Dendritic cell treated with granulocyte-macrophage colony-stimulating factor and Interleukin-4, amounts not matched to agents 40 ng/mL and 50 ng/mL, for 4 days (primary cell): ENCODE measurements around the gene C16orf74.

Experiments used
- H3K27ac Mint-ChIP-seq: one replicate; pipeline ENCODE4 v1.8.0; 2022; ENCODE audit warnings: mild to moderate bottlenecking, mixed read lengths
- H3K27me3 Mint-ChIP-seq: one replicate; pipeline ENCODE4 v1.8.0; 2022; ENCODE audit warnings: mild to moderate bottlenecking, mixed read lengths
- H3K36me3 Mint-ChIP-seq: one replicate; pipeline ENCODE4 v1.8.0; 2022; ENCODE audit warnings: low read depth, mixed read lengths
- H3K4me1 Mint-ChIP-seq: one replicate; pipeline ENCODE4 v1.8.0; 2022; ENCODE audit warnings: low read depth, mixed read lengths
- H3K4me3 Mint-ChIP-seq: one replicate; pipeline ENCODE4 v1.8.0; 2022; ENCODE audit warnings: mild to moderate bottlenecking, moderate library complexity, mixed read lengths
- H3K9me3 Mint-ChIP-seq: one replicate; pipeline ENCODE4 v1.8.0; 2022; ENCODE audit warnings: mixed read lengths
- intact Hi-C: fragments of 100-400 bp; cut with micrococcal nuclease; formaldehyde crosslinking; loops from one replicate; pipeline ENCODE4 v1.15.0; 2022

C16orf74 gene

GRCh38 chr16:85667261-85667660 is 83.6 kb downstream of the C16orf74 start:
- no peaks in the 10 kb centered on the region for H3K27me3 Mint-ChIP-seq
- H3K4me3 Mint-ChIP-seq, result no peak overlapping the region
- H3K36me3 Mint-ChIP-seq, result peaks cover 100% of the 10 kb centered on the region
- intact Hi-C loops, result no loop called here
- H3K4me1 Mint-ChIP-seq, result no peaks in the 10 kb centered on the region
- H3K9me3 Mint-ChIP-seq, result no peaks in the 10 kb centered on the region
- H3K27ac Mint-ChIP-seq, result no peak overlapping the region

DNA sequence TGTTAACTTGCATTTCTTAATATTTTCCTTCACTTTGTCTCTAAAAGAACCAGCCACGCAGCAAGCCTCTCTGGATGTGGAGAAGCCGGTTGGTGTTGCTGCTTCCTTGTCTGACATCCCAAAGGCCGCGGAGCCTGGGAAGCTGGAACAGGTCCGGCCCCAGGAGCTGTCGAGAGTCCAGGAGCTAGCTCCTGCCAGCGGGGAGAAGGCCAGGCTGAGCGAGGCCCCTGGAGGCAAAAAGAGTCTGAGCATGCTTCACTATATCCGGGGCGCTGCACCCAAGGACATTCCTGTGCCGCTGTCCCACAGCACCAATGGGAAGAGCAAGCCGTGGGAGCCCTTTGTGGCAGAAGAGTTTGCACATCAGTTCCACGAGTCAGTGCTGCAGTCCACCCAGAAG is 85.0 kb downstream of the C16orf74 start:
- intact Hi-C loops, result no loop called here
- H3K36me3 Mint-ChIP-seq, result peaks cover 100% of the 10 kb centered on the region
- H3K4me1 Mint-ChIP-seq, result no peaks in the 10 kb centered on the region
- no peak overlapping the region for H3K27ac Mint-ChIP-seq
- no peak overlapping the region for H3K4me3 Mint-ChIP-seq
- H3K9me3 Mint-ChIP-seq, result no peaks in the 10 kb centered on the region
- H3K27me3 Mint-ChIP-seq, result no peaks in the 10 kb centered on the region

DNA sequence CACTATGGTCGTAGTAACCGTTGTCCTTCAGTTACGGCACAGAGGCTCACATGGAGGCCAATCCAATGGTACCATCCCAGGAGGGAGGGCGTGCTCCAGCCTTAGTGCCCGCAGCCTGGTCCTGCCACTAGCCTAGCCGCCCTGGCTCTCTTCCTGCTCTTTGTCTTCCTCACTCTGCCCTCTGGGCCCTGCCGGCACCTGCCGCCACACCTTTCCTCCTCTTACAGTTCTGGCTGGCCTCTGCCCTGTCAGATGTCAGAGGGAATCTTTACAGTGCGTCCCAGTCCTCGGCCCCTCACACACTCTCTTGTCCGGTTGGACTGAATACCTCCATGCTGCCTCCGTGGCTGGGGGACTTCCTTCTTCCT is 85.5 kb downstream of the C16orf74 start:
- H3K4me1 Mint-ChIP-seq, result no peaks in the 10 kb centered on the region
- H3K27ac Mint-ChIP-seq, result no peak overlapping the region
- intact Hi-C loops, result no loop called here
- no peaks in the 10 kb centered on the region for H3K27me3 Mint-ChIP-seq
- H3K4me3 Mint-ChIP-seq, result no peak overlapping the region
- H3K9me3 Mint-ChIP-seq, result no peaks in the 10 kb centered on the region
- peaks cover 100% of the 10 kb centered on the region for H3K36me3 Mint-ChIP-seq

DNA sequence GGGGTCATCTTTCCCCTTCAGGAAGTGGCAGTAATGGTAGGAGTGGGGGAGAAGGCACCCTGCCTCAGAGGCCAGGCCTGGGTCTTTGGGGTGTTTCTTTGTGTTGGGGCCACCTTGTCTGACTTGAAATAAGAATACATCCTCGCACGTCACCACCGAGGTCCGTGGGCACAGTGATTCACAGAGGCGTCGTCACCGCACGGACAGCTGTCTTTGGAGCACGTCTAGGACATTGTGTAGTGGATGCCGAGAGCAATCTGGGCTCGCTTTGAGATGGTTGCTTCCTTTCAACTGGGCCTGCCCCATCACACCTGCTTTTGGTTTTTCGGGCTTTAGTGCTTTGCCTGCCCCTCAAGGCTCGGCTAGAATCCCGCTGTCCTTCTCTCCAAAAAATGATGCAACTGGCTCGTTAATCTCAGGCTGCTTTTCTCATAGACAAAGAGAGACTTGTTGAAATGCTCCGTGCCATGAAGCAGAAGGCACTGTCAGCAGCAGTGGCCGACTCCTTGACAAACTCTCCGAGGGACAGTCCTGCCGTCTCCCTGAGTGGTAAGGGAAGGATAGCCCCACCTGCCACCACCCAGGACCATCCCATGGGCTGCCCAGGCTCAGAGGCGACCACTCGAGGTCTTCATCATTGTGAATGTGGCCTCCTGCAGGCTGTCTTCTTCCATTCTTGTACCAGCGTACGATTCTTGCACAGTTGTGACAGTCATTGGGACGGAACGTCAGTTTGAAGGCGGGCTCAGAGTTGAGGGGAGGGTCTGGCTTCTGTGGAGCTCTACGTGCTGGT is 86.1 kb downstream of the C16orf74 start:
- Mint-ChIP-seq H3K4me3 (no peak overlapping the region), H3K4me1 (no peaks in the 10 kb centered on the region), H3K9me3 (no peaks in the 10 kb centered on the region), H3K27me3 (no peaks in the 10 kb centered on the region), H3K36me3 (peaks cover 100% of the 10 kb centered on the region), H3K27ac (no peak overlapping the region)
- intact Hi-C loops, result no loop called here

DNA sequence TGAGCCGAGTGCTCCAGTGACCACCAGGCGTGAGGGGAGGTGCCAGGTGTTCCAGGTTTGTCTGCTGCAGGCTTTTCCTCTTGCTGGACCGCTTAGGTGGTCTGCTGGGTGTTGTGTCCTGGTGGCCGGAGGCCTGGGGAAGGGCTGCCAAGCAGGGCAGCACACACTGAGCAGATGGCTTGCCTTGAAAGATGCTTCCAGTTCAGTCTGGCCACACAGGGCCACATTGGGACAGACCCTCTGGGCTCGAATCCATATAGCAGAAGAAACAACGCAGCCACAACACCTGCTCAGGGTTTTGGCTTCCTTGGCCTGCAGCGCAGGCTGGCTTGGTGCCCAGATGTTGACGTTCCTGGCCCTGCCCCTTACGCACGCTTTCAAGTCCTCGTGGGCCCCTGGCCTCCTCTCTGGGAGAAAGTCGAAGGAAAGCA is 87.0 kb downstream of the C16orf74 start:
- Mint-ChIP-seq H3K9me3 (no peaks in the 10 kb centered on the region), H3K4me1 (no peaks in the 10 kb centered on the region), H3K27ac (no peak overlapping the region), H3K36me3 (peaks cover 100% of the 10 kb centered on the region), H3K27me3 (no peaks in the 10 kb centered on the region), H3K4me3 (no peak overlapping the region)
- intact Hi-C loops, result no loop called here

DNA sequence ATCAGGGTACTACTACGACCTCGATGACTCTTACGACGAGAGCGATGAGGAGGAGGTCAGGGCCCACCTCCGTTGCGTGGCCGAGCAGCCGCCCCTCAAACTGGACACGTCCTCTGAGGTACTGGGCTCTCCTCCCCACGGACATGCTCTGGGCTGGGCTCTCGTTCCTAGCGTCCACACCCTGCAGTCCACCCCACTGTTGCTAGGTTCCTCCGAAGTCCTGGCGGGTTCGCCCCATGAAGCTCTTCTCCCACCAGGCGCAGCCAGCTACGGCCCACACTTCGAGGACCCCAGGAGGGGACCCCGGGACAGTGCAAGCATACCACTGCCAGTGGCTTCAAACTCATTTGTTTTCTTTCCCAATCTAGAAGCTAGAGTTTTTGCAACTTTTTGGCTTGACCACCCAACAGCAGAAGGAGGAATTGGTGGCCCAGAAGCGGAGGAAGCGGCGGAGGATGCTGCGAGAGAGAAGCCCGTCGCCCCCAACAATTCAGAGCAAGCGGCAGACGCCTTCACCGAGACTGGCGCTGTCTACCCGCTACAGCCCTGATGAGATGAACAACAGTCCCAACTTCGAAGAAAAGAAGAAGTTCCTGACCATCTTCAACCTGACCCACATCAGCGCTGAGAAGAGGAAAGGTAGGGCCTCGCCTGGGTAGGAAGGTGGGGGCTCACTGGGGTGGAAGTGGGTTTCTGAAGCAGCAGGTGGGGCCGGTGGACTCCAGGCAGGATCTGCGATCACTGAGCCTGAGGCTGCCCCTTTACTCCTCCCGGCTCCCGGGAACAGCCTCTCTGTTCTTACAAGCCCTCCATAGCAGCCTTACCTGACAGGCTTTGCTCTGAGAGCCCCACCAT is 87.7 kb downstream of the C16orf74 start:
- H3K9me3 Mint-ChIP-seq, result no peaks in the 10 kb centered on the region
- no peak overlapping the region for H3K27ac Mint-ChIP-seq
- H3K4me3 Mint-ChIP-seq, result no peak overlapping the region
- H3K27me3 Mint-ChIP-seq, result no peaks in the 10 kb centered on the region
- H3K36me3 Mint-ChIP-seq, result peaks cover 100% of the 10 kb centered on the region
- no peaks in the 10 kb centered on the region for H3K4me1 Mint-ChIP-seq
- intact Hi-C loops, result no loop called here

GRCh38 chr16:85662482-85662812 is 88.4 kb downstream of the C16orf74 start:
- Mint-ChIP-seq H3K27ac (no peak overlapping the region), H3K9me3 (no peaks in the 10 kb centered on the region), H3K4me1 (no peaks in the 10 kb centered on the region), H3K4me3 (no peak overlapping the region), H3K36me3 (peaks cover 100% of the 10 kb centered on the region), H3K27me3 (no peaks in the 10 kb centered on the region)
- intact Hi-C loops, result no loop called here

DNA sequence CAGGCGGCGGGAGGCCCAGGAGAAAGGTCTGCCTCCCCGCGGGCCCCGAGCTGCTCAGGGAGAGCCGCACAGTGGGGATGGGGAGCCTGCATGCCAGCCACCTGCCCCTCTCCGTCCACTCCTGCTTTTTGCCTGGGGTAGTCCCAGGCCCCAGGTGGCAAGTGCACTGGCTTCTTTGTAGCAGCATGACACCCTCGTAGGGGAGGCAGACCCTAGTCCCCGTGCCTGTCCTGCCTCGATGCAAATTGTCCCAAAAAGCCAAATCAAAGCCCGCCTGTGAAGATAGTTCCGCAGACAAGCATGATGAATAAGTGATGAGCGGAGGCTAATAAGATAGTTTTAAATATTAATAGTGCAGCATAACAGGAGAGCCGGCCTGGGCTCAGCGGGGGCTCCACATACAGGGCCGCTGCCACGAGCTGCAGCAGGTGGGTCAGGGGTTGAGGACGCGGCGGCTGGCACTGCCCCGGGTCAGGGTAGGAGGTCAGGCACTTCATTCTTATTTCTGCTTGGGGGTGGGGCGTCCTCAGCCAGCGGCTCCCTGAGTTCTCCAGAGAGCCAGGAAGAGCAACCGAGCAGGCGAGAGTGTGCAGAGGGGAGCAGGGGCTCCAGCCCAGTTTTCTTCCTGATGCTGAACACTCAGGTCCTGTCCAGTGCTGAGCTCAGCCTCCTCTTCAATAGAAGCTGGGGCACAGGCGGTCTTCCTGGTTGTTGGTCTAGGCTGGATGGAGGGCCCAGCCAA is 89.0 kb downstream of the C16orf74 start:
- H3K27me3 Mint-ChIP-seq, result no peaks in the 10 kb centered on the region
- H3K36me3 Mint-ChIP-seq, result peaks cover 100% of the 10 kb centered on the region
- intact Hi-C loops, result no loop called here
- H3K9me3 Mint-ChIP-seq, result no peaks in the 10 kb centered on the region
- H3K4me1 Mint-ChIP-seq, result no peaks in the 10 kb centered on the region
- no peak overlapping the region for H3K4me3 Mint-ChIP-seq
- H3K27ac Mint-ChIP-seq, result no peak overlapping the region

GRCh38 chr16:85660843-85661739 is 89.8 kb downstream of the C16orf74 start:
- H3K4me3 Mint-ChIP-seq, result no peak overlapping the region
- H3K9me3 Mint-ChIP-seq, result no peaks in the 10 kb centered on the region
- intact Hi-C loops, result no loop called here
- H3K27me3 Mint-ChIP-seq, result no peaks in the 10 kb centered on the region
- no peaks in the 10 kb centered on the region for H3K4me1 Mint-ChIP-seq
- no peak overlapping the region for H3K27ac Mint-ChIP-seq
- H3K36me3 Mint-ChIP-seq, result peaks cover 100% of the 10 kb centered on the region

- no peaks in the 10 kb centered on the region for H3K4me1 Mint-ChIP-seq
- H3K36me3 Mint-ChIP-seq, result peaks cover 100% of the 10 kb centered on the region
- H3K9me3 Mint-ChIP-seq, result no peaks in the 10 kb centered on the region
- H3K27me3 Mint-ChIP-seq, result no peaks in the 10 kb centered on the region
- H3K27ac Mint-ChIP-seq, result no peak overlapping the region
- intact Hi-C loops, result no loop called here
- no peak overlapping the region for H3K4me3 Mint-ChIP-seq
Measured at GRCh38 chr16:85659805-85660511, 90.9 kb downstream of the C16orf74 start.

DNA sequence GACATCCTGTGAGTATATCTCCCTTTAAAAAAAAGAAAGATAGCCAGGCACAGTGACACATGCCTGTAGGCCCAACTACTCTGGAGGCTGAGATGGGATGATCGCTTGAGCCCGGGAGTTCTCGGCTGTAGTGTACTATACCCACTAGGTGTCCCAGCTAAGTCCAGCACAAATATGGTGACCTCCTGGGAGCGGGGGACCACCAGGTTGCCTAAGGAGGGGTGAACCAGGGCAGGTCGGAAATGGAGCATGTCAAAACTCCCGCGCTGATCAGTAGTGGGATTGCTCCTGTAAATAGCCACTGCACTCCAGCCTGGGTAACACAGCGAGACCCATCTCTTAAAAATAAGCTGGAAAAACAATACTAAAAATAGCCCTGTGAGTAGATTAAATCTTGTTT is 91.6 kb downstream of the C16orf74 start:
- H3K36me3 Mint-ChIP-seq, result peaks cover 100% of the 10 kb centered on the region
- H3K4me3 Mint-ChIP-seq, result no peak overlapping the region
- intact Hi-C loops, result no loop called here
- H3K4me1 Mint-ChIP-seq, result no peaks in the 10 kb centered on the region
- no peaks in the 10 kb centered on the region for H3K27me3 Mint-ChIP-seq
- H3K27ac Mint-ChIP-seq, result no peak overlapping the region
- no peaks in the 10 kb centered on the region for H3K9me3 Mint-ChIP-seq

DNA sequence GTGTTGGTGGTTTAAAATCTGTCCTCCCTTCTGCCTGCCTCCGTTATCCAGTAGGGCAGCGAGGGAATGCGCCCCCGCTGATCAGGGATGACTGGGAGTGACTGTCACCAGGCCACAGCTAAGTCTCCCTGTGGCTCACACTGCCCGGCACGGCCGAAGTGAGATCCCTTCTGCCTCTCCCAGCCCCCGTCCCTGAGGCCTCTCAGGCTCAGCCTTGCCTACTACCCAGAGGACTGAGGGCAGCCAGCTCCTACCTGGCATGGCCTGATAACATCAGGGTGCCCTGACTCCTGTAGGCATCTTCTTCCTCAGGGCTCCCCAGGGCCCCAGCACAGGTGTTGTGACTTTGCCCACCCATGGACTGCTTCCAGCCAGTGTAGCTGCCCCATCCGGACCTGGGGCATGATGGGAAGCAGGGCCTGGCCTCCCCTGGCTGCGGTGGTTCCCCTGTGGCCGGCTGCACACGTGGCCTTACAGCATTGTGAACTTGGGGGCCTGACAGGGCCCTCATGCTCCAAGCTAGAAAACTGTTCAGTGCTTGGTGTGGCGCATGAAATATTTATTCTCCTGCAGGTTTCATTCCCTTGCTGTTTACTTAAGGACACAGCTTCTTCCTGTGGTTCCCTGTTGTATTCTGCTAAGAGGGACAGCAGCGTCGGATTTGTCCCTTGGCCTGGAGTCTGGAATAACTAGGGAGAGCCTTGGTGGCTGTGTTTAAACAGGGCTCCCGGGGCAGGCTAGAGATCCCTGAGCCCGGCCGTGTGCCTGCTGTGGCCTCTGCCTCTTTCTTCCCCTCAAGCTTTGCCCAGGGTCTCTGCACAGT is 92.2 kb downstream of the C16orf74 start:
- no peaks in the 10 kb centered on the region for H3K27me3 Mint-ChIP-seq
- H3K27ac Mint-ChIP-seq, result no peak overlapping the region
- H3K4me3 Mint-ChIP-seq, result no peak overlapping the region
- intact Hi-C loops, result no loop called here
- no peaks in the 10 kb centered on the region for H3K9me3 Mint-ChIP-seq
- peaks cover 100% of the 10 kb centered on the region for H3K36me3 Mint-ChIP-seq
- peaks cover 4% of the 10 kb centered on the region for H3K4me1 Mint-ChIP-seq
